Chondrocyte (in vitro differentiated cells): Measurements from ENCODE around the gene ARL8B. TPM values are rescaled to one million over a fixed set of nuclear protein-coding genes. Genes with fewer than 3 reads are reported as not detected.

Experiments used
- DNase-seq: peaks from one replicate; pipeline ENCODE4 v3.0.0; 2021; ENCODE audit warnings: mixed read lengths, low spot score
- H3K27ac Mint-ChIP-seq: one replicate; pipeline ENCODE4 v1.8.0; 2021; ENCODE audit warnings: mild to moderate bottlenecking, moderate library complexity, mixed read lengths; ENCODE audit not compliant: unreplicated experiment
- H3K27me3 Mint-ChIP-seq: 2 replicates; pipeline ENCODE4 v1.8.0; 2021; ENCODE audit warnings: low read depth, mixed read lengths
- H3K36me3 Mint-ChIP-seq: 2 replicates; pipeline ENCODE4 v1.8.0; 2021; ENCODE audit warnings: low read depth, mixed read lengths
- H3K4me1 Mint-ChIP-seq: 2 replicates; pipeline ENCODE4 v1.8.0; 2021; ENCODE audit warnings: low read depth, mild to moderate bottlenecking, mixed read lengths
- H3K4me3 Mint-ChIP-seq: one replicate; pipeline ENCODE4 v1.8.0; 2021; ENCODE audit warnings: mild to moderate bottlenecking, moderate library complexity, mixed read lengths; ENCODE audit not compliant: unreplicated experiment
- H3K9me3 Mint-ChIP-seq: 2 replicates; pipeline ENCODE4 v1.8.0; 2021; ENCODE audit warnings: low read depth, mixed read lengths
- CTCF ChIP-seq: fragments of 200-600 bp; sonication (generic); IDR thresholded peaks from 2 replicates; pipeline ENCODE4 v1.5.0; 2021; ENCODE audit warnings: antibody characterized with exemption, mild to moderate bottlenecking, moderate library complexity
- total RNA-seq: library from RNA; stranded (reverse); gene quantifications from 3 replicates; pipeline ENCODE4 v1.2.1, GENCODE V29; 2021

ARL8B gene
- total RNA-seq, 1 donor from 2014 or later: 65.8 TPM

- no peak for TF ChIP-seq CTCF
- H3K36me3 Mint-ChIP-seq: peaks cover 35% of the 10 kb centered on the region
- H3K27ac Mint-ChIP-seq: no peak overlapping the region
- DNase-seq: no peak
- no peaks in the 10 kb centered on the region for H3K9me3 Mint-ChIP-seq
- no peak overlapping the region for H3K4me3 Mint-ChIP-seq
- peaks cover 12% of the 10 kb centered on the region for H3K4me1 Mint-ChIP-seq
- no peaks in the 10 kb centered on the region for H3K27me3 Mint-ChIP-seq
Measured at GRCh38 chr3:5217824-5218595, 95.9 kb downstream of the ARL8B start.

GRCh38 chr3:5218815-5219214 lies 96.7 kb downstream of the ARL8B start:
- DNase-seq: no peak
- Mint-ChIP-seq H3K27ac (no peak overlapping the region), H3K4me3 (no peak overlapping the region)

GRCh38 chr3:5219216-5219615 lies 97.1 kb downstream of the ARL8B start:
- no peaks in the 10 kb centered on the region for H3K27me3 Mint-ChIP-seq
- peaks cover 24% of the 10 kb centered on the region for H3K36me3 Mint-ChIP-seq
- H3K27ac Mint-ChIP-seq: no peak overlapping the region
- no peak for DNase-seq
- peaks cover 12% of the 10 kb centered on the region for H3K4me1 Mint-ChIP-seq
- no peak overlapping the region for H3K4me3 Mint-ChIP-seq
- H3K9me3 Mint-ChIP-seq: no peaks in the 10 kb centered on the region
- no peak for TF ChIP-seq CTCF

More at GRCh38 chr3:5218815-5219214, 96.7 kb downstream of the ARL8B start:
- H3K9me3 Mint-ChIP-seq: no peaks in the 10 kb centered on the region
- peaks cover 28% of the 10 kb centered on the region for H3K36me3 Mint-ChIP-seq
- no peak for TF ChIP-seq CTCF
- no peaks in the 10 kb centered on the region for H3K27me3 Mint-ChIP-seq
- H3K4me1 Mint-ChIP-seq: peaks cover 12% of the 10 kb centered on the region

- no peak overlapping the region for H3K4me3 Mint-ChIP-seq
- no peak for TF ChIP-seq CTCF
- no peak for DNase-seq
- peaks cover 12% of the 10 kb centered on the region for H3K4me1 Mint-ChIP-seq
- peaks cover 19% of the 10 kb centered on the region for H3K36me3 Mint-ChIP-seq
- no peaks in the 10 kb centered on the region for H3K27me3 Mint-ChIP-seq
- no peak overlapping the region for H3K27ac Mint-ChIP-seq
- no peaks in the 10 kb centered on the region for H3K9me3 Mint-ChIP-seq
Measured at GRCh38 chr3:5220193-5220592, 98.1 kb downstream of the ARL8B start.

GRCh38 chr3:5220667-5221431 lies 98.8 kb downstream of the ARL8B start:
- H3K27ac Mint-ChIP-seq: no peak overlapping the region
- H3K4me3 Mint-ChIP-seq: no peak overlapping the region
- no peaks in the 10 kb centered on the region for H3K27me3 Mint-ChIP-seq
- no peak for TF ChIP-seq CTCF
- DNase-seq: no peak
- peaks cover 12% of the 10 kb centered on the region for H3K4me1 Mint-ChIP-seq
- H3K36me3 Mint-ChIP-seq: peaks cover 16% of the 10 kb centered on the region
- H3K9me3 Mint-ChIP-seq: no peaks in the 10 kb centered on the region
